Testis (tissue), 3 donors: Measurements from ENCODE around the gene KIFAP3. TPM values are rescaled to one million over a fixed set of nuclear protein-coding genes. Genes with fewer than 3 reads are reported as not detected.

Experiments
- DNase-seq: peaks from one replicate; pipeline ENCODE4 v3.0.0-alpha.2; 2019
- H3K27ac ChIP-seq, 2 donors: fragments of 200-600 bp; sonication (generic); one replicate each; pipeline ENCODE4 v1.5.1; 2019
- H3K27me3 ChIP-seq: fragments of 200-600 bp; sonication (generic); one replicate; pipeline ENCODE4 v1.5.1; 2019
- H3K36me3 ChIP-seq: fragments of 200-600 bp; sonication (generic); one replicate; pipeline ENCODE4 v1.5.1; 2017; ENCODE audit warnings: low read depth; ENCODE audit errors: missing control alignments
- H3K4me1 ChIP-seq: fragments of 200-600 bp; sonication (generic); one replicate; pipeline ENCODE4 v1.5.1; 2019
- H3K4me3 ChIP-seq, 2 donors: fragments of 200-600 bp; sonication (generic); one replicate each; pipeline ENCODE4 v1.5.1; 2017 to 2019
- H3K9me3 ChIP-seq: fragments of 200-600 bp; sonication (generic); one replicate; pipeline ENCODE4 v1.5.1; 2017
- CTCF ChIP-seq, 3 experiments: fragments of 450-650 bp in 2 of 3; fragments of 200-600 bp in 1 of 3; sonication (generic) in 1 of 3; IDR thresholded peaks; one replicate each; pipeline ENCODE4 v1.5.1; 2016 to 2019; ENCODE audit warnings: antibody characterized with exemption in 3 of 3, mild to moderate bottlenecking in 2 of 3, moderate library complexity in 1 of 3
- POLR2A ChIP-seq: fragments of 450-650 bp; IDR thresholded peaks from one replicate; pipeline ENCODE4 v1.6.1; 2017; ENCODE audit warnings: antibody characterized with exemption, mild to moderate bottlenecking, moderate library complexity
- WGBS, 2 donors: methylation state at CpG; one replicate each; pipeline ENCODE4 v1.1.5; 2018; 5-methylcytosine and 5-hydroxymethylcytosine counted together
- intact Hi-C: fragments of 100-400 bp; cut with DNase I; formaldehyde crosslinking; loops from one replicate; pipeline ENCODE4 v1.15.1; 2023; ENCODE audit warnings: low total_unique reads
- polyA plus RNA-seq: library from polyadenylated mRNA; stranded (reverse); fragments of 350-450 nt; fragmentation: Illumina TruSeq; extraction: RNeasy Lipid Tissue Mini Kit (QIAGEN cat#74804); gene quantifications from one replicate; pipeline ENCODE4 v1.2.3, GENCODE V29; 2014; ENCODE audit warnings: low read depth, low replicate concordance; ENCODE audit not compliant: insufficient read depth
- total RNA-seq, 2 donors: library from RNA; depleted of rRNA; stranded (reverse); fragments of >200 nt; gene quantifications; one replicate each; pipeline ENCODE4 v1.2.3, GENCODE V29; 2016

The KIFAP3 gene
- total and polyA plus RNA-seq, 3 donors from 2014 or later: 52.9 to 80.8 (median 60.6) TPM

GRCh38 chr1:169974067-169974466 lies 100.4 kb downstream of the KIFAP3 start:
- Histone ChIP-seq H3K9me3 (no peaks in the 10 kb centered on the region), H3K36me3 (no peaks in the 10 kb centered on the region), H3K4me3 (no peak overlapping the region), H3K27ac (no peak overlapping the region), H3K27me3 (no peaks in the 10 kb centered on the region), H3K4me1 (no peaks in the 10 kb centered on the region)
- TF ChIP-seq CTCF (IDR thresholded peaks at IDR 0.05) (no peak), POLR2A (no peak)
- DNase-seq: no peak
- intact Hi-C loops: no loop called here

- Histone ChIP-seq H3K9me3 (no peaks in the 10 kb centered on the region), H3K36me3 (no peaks in the 10 kb centered on the region), H3K4me3 (no peak overlapping the region), H3K4me1 (no peaks in the 10 kb centered on the region), H3K27me3 (no peaks in the 10 kb centered on the region), H3K27ac (no peak overlapping the region)
- WGBS, 2 donors: 92 to 94% methylated on average over 2 of the region's 2 CpGs
- TF ChIP-seq CTCF (IDR thresholded peaks at IDR 0.05) (no peak), POLR2A (no peak)
- DNase-seq: no peak
- intact Hi-C loops: no loop called here
These were observed 104.4 kb downstream of the KIFAP3 start for GRCh38 chr1:169970114-169970513.

GRCh38 chr1:169968174-169968573 lies 106.3 kb downstream of the KIFAP3 start:
- Histone ChIP-seq H3K27me3 (no peaks in the 10 kb centered on the region), H3K36me3 (no peaks in the 10 kb centered on the region), H3K4me3 (no peak overlapping the region), H3K9me3 (no peaks in the 10 kb centered on the region), H3K4me1 (no peaks in the 10 kb centered on the region), H3K27ac (no peak overlapping the region)
- 67 to 73% methylated on average over 4 of the region's 4 CpGs for WGBS, 2 donors
- no peak for DNase-seq
- no peak for TF ChIP-seq CTCF (IDR thresholded peaks at IDR 0.05)
- no peak for TF ChIP-seq POLR2A
- intact Hi-C loops: no loop called here

GRCh38 chr1:169964206-169964605 lies 110.3 kb downstream of the KIFAP3 start:
- H3K27me3 ChIP-seq: no peaks in the 10 kb centered on the region
- H3K36me3 ChIP-seq: no peaks in the 10 kb centered on the region
- 89 to 92% methylated on average over 4 of the region's 4 CpGs for WGBS, 2 donors
- H3K27ac ChIP-seq: no peak overlapping the region
- TF ChIP-seq POLR2A (no peak), CTCF (IDR thresholded peaks at IDR 0.05) (no peak)
- DNase-seq: no peak
- no peaks in the 10 kb centered on the region for H3K4me1 ChIP-seq
- H3K9me3 ChIP-seq: no peaks in the 10 kb centered on the region
- intact Hi-C loops: no loop called here
- no peak overlapping the region for H3K4me3 ChIP-seq

GRCh38 chr1:169959686-169960085 lies 114.8 kb downstream of the KIFAP3 start:
- Histone ChIP-seq H3K9me3 (no peaks in the 10 kb centered on the region), H3K27ac (no peak overlapping the region), H3K4me3 (no peak overlapping the region), H3K4me1 (no peaks in the 10 kb centered on the region), H3K36me3 (no peaks in the 10 kb centered on the region), H3K27me3 (no peaks in the 10 kb centered on the region)
- intact Hi-C loops: no loop called here
- no peak for TF ChIP-seq CTCF (IDR thresholded peaks at IDR 0.05)
- no peak for TF ChIP-seq POLR2A
- DNase-seq: no peak
